DOHH2 (cell line): ENCODE results near the gene ZNF426.

Source experiments
- H3F3A ChIP-seq: fragments of 200-600 bp; sonication (generic), shearing (Covaris generic); 2 replicates; pipeline ENCODE4 v1.6.0; 2016; ENCODE audit warnings: antibody characterized with exemption, mild to moderate bottlenecking; ENCODE audit not compliant: control insufficient read depth, insufficient read depth
- H3K27ac ChIP-seq: fragments of 200-600 bp; sonication (generic); 2 replicates; pipeline ENCODE4 v1.5.1; 2014; ENCODE audit warnings: low read depth, mild to moderate bottlenecking, low read length, moderate library complexity
- H3K27me3 ChIP-seq: fragments of 200-600 bp; sonication (generic); 2 replicates; pipeline ENCODE4 v1.6.1; 2014; ENCODE audit warnings: mild to moderate bottlenecking, low read length, mixed read lengths; ENCODE audit not compliant: control insufficient read depth
- H3K36me3 ChIP-seq: fragments of 200-600 bp; sonication (generic); 2 replicates; pipeline ENCODE4 v1.6.1; 2014; ENCODE audit warnings: mild to moderate bottlenecking, low read length, moderate library complexity, mixed read lengths; ENCODE audit not compliant: control insufficient read depth
- H3K4me1 ChIP-seq: fragments of 200-600 bp; sonication (generic); 2 replicates; pipeline ENCODE4 v1.6.1; 2014; ENCODE audit warnings: mild to moderate bottlenecking, low read length, mixed read lengths; ENCODE audit not compliant: control insufficient read depth
- H3K4me2 ChIP-seq: fragments of 200-600 bp; sonication (generic); 2 replicates; pipeline ENCODE4 v1.6.0; 2014; ENCODE audit warnings: mild to moderate bottlenecking, low read length, moderate library complexity
- H3K4me3 ChIP-seq: fragments of 200-600 bp; sonication (generic); 2 replicates; pipeline ENCODE4 v1.5.1; 2014; ENCODE audit warnings: mild to moderate bottlenecking, low read length, mixed read lengths
- H3K79me2 ChIP-seq: fragments of 200-600 bp; sonication (generic); 2 replicates; pipeline ENCODE4 v1.6.1; 2014; ENCODE audit warnings: mild to moderate bottlenecking, low read length, mixed read lengths; ENCODE audit not compliant: control insufficient read depth
- H3K9me2 ChIP-seq: fragments of 200-600 bp; sonication (generic); replicated peaks from 2 replicates; pipeline ENCODE4 v1.6.1; 2014; ENCODE audit warnings: mild to moderate bottlenecking, low read length, mixed read lengths; ENCODE audit not compliant: control insufficient read depth
- H3K9me3 ChIP-seq: fragments of 200-600 bp; sonication (generic); 2 replicates; pipeline ENCODE4 v1.6.1; 2014; ENCODE audit warnings: antibody characterized with exemption, low read length, mixed read lengths; ENCODE audit not compliant: control insufficient read depth, insufficient read depth
- H4K20me1 ChIP-seq: fragments of 200-600 bp; sonication (generic); 2 replicates; pipeline ENCODE4 v1.6.0; 2014; ENCODE audit warnings: low read depth, mild to moderate bottlenecking, antibody characterized with exemption, low read length, moderate library complexity; ENCODE audit not compliant: control insufficient read depth, insufficient read depth
- EZH2phosphoT487 ChIP-seq: fragments of 200-600 bp; sonication (generic); IDR thresholded peaks from 2 replicates; pipeline ENCODE4 v1.6.1; 2017; ENCODE audit warnings: borderline replicate concordance, mild to moderate bottlenecking, antibody characterized with exemption, low read length, moderate library complexity, mixed read lengths
- TF ChIP-seq, protein P1 (sequence below): fragments of 200-600 bp; sonication (generic); IDR thresholded peaks from one replicate; pipeline ENCODE4 v1.5.1; 2014; ENCODE audit warnings: antibody characterized with exemption, mild to moderate bottlenecking, low read depth, low read length; ENCODE audit not compliant: poor library complexity, severe bottlenecking

The ZNF426 gene

DNA sequence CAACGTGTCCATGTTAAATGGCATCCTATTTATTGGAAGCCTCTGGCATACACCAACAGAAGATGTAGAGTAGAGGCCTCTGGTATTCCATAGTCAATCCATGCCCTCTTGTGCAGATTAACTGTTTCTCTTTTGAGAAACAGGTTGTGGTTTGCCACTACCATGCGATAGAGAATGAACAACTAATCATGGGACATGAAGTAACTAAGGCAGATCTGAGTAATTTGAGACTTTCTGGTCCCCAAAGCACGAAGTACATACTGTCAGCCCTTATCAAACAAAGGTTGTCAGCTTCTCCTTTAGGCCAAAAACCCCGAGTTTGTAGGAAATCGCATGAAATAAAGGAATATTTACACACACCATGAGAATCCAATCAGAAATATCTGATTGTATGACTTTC lies 42.3 kb upstream of the ZNF426 start:
- Histone ChIP-seq H3K9me2 (no peaks in the 10 kb centered on the region), H3K79me2 (peaks cover 89% of the 10 kb centered on the region), H3K36me3 (peaks cover 77% of the 10 kb centered on the region), H4K20me1 (no peaks in the 10 kb centered on the region), H3K27me3 (no peaks in the 10 kb centered on the region), H3K27ac (no peak overlapping the region), H3K9me3 (peaks cover 55% of the 10 kb centered on the region), H3F3A (no peaks in the 10 kb centered on the region), H3K4me1 (peaks cover 15% of the 10 kb centered on the region), H3K4me2 (no peak overlapping the region), H3K4me3 (no peak overlapping the region)
- no peak for TF ChIP-seq EZH2phosphoT487
- TF ChIP-seq, protein P1, sequence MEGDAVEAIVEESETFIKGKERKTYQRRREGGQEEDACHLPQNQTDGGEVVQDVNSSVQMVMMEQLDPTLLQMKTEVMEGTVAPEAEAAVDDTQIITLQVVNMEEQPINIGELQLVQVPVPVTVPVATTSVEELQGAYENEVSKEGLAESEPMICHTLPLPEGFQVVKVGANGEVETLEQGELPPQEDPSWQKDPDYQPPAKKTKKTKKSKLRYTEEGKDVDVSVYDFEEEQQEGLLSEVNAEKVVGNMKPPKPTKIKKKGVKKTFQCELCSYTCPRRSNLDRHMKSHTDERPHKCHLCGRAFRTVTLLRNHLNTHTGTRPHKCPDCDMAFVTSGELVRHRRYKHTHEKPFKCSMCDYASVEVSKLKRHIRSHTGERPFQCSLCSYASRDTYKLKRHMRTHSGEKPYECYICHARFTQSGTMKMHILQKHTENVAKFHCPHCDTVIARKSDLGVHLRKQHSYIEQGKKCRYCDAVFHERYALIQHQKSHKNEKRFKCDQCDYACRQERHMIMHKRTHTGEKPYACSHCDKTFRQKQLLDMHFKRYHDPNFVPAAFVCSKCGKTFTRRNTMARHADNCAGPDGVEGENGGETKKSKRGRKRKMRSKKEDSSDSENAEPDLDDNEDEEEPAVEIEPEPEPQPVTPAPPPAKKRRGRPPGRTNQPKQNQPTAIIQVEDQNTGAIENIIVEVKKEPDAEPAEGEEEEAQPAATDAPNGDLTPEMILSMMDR = no peak

DNA sequence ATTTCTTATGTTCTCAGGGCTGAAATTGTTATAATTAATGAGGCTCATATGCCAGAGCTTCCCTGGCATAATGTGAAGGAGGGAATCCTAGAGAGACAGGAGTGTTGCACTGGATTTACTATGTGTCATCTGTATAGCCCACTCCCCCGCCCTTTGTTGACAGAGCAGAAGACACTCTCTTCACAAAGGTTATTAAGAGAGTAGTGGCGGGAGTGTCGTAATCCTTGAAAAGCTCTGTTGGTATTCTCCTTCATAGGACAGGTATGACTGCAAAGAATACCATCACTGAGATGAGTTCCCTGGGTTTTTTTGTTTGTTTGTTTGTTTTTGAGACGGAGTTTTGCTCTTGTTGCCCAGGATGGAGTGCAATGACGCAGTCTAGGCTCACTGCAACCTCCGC lies 31.8 kb upstream of the ZNF426 start:
- H3K36me3 ChIP-seq = peaks cover 97% of the 10 kb centered on the region
- no peak overlapping the region for H3K4me3 ChIP-seq
- TF ChIP-seq, protein P1 = no peak
- no peak for TF ChIP-seq EZH2phosphoT487
- no peaks in the 10 kb centered on the region for H3K27me3 ChIP-seq
- H3F3A ChIP-seq = no peaks in the 10 kb centered on the region
- H3K9me2 ChIP-seq = no peaks in the 10 kb centered on the region
- H3K79me2 ChIP-seq = peaks cover 86% of the 10 kb centered on the region
- H3K9me3 ChIP-seq = peaks cover 76% of the 10 kb centered on the region
- no peak overlapping the region for H3K4me2 ChIP-seq
- peaks cover 4% of the 10 kb centered on the region; the same call in 1 of the 2 replicates for H4K20me1 ChIP-seq
- no peak overlapping the region for H3K27ac ChIP-seq
- H3K4me1 ChIP-seq = no peaks in the 10 kb centered on the region

DNA sequence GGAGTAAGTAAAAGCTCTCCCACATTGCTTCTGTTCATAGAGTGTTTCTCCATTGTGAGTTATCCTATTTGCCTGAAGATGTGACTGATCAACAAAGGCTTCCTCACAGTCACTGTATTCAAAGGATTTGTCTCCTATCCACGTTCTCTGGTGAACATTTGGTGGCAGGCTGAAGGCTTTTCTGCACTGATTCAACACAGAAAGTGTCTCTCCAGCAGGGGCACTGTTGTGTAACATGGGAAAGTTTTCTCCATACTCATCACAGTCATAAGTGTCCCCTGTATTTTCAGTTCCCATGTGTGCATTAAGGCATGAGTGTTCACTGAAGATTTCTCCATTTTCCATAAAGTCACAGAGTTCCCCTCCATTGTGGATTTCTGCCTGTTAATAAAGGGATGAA lies 28.3 kb upstream of the ZNF426 start:
- Histone ChIP-seq H3K4me3 (no peak overlapping the region), H4K20me1 (peaks cover 4% of the 10 kb centered on the region; the same call in 1 of the 2 replicates), H3K9me3 (peaks cover 60% of the 10 kb centered on the region), H3K4me1 (no peaks in the 10 kb centered on the region), H3K9me2 (no peaks in the 10 kb centered on the region), H3K27me3 (no peaks in the 10 kb centered on the region), H3K36me3 (peaks cover 96% of the 10 kb centered on the region), H3K27ac (no peak overlapping the region), H3K4me2 (no peak overlapping the region), H3F3A (no peaks in the 10 kb centered on the region), H3K79me2 (peaks cover 73% of the 10 kb centered on the region)
- TF ChIP-seq EZH2phosphoT487 = no peak
- TF ChIP-seq, protein P1 = peak; percentile 43
